ENCODE measurements around the gene TMEM163.
A peak's percentile ranks its signal among the peaks of the same experiment; 100 is the strongest.
"Not testable (repeated sequence)": the region's sequence is repeated elsewhere in the genome, so short reads cannot be mapped to it uniquely, and the experiment has no call there.

TMEM163 gene

DNA sequence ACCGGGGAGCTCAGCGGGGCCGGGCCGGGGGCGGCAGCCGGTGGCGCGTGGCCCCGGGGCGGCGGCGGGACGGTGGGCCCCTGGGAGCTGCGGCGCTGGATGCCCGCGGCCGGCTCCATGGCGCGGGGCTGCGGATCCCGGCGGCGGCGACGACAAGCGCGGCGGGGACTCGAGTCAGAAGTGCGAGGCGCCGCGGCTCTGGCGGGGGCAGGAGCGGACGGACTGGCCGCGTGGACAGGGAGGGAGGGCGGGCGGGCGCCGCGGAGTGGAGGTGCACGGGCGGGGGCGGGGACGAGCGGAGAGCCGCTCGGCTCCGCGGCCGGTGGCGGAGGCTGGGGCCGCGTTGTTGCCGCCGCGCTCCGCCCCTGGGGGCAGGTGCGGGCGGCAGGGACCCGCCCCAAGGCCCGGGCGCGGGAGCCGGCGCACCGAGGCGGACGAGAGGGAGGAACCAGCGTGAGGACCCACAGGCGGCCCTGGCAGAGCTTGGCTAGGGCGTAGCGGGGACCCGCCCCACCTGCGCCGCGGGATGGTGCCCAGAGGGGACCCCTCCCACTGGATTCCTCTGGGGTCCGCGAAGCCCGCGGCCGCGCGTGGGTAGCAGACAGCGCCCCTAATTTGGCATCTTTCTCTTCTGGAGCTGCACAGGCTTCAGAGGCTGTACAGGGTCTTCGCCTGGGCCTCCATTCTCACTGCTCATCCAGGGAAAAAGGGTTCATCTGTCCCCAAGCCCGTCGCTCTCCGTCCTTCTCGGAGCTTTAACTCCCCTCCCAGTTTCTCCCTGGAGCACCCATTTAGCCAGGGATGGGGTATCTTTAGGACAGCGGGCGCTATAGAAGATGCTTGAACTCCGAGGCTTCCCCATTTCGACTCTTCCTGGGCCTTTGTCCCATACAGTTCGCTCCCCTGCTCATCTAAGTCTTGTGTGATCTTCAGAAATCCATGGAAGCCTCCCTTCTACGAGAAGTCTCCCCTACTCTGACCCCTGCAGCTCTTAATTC is at the start of gene TMEM163:
Gene TMEM163 (minus strand): TSS at position 184 of the 998 bp plus-strand sequence.
- no peak for DNase-seq (ENCODE audit: low spot score)

DNA sequence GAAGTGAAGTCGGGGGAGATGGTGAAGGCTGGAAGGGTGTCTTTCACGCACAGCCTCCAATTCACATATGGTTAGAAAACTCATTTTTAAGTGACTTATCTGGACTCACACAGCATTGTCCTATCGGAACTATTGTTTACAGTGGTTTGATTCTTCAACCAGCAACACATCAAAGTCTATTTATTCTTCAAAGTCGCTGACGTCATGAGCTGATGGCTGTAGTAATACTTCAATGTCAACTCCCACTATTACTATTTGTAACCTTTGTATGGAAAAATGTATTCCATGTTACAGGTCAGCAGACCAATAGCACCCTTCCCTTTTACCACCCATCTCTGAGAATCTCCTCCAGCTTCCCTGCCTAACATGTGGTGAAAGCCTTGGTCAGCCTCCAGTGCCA is 47.8 kb upstream of the TMEM163 start:
- DNase-seq (ENCODE audit: low spot score), result no peak

DNA sequence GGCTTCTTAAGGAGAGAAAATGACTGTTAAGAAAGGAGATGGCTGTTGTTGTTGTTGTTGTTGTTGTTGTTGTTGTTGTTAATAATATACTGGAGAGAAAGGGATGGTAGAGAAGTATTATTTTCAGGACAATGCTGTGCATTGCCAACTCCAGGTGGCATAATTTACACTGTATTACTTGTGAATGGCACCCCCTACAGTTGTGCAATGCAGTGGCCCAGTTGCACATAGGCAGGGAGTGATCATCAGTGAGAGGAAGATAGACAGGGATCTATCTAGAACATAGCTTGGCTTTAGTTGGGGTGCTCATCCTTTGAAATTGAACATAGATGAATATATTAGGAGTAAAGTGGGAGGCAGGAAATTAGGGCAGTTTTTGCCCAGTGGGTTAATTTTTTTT is 47.2 kb upstream of the TMEM163 start:
- no peak for DNase-seq (ENCODE audit: low spot score)

DNA sequence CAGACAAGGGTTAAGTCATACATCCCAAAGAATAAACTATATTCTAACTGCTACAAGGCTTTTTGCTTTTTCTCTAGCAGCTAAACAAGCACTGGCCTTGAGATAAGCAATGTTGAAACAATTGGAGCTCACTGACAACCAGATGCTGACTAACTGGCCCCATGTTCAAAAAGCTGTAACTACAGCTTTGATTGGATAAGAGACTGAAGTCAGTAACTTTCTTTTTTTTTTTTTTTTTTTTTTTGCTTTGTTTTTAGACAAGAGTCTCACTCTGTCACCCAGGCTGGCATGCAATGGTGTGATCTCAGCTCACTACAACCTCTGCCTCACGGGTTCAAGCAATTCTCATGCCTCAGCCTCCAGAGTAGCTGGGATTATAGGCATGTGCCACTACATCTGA is 45.4 kb upstream of the TMEM163 start:
- DNase-seq (ENCODE audit: low spot score), result no peak

DNA sequence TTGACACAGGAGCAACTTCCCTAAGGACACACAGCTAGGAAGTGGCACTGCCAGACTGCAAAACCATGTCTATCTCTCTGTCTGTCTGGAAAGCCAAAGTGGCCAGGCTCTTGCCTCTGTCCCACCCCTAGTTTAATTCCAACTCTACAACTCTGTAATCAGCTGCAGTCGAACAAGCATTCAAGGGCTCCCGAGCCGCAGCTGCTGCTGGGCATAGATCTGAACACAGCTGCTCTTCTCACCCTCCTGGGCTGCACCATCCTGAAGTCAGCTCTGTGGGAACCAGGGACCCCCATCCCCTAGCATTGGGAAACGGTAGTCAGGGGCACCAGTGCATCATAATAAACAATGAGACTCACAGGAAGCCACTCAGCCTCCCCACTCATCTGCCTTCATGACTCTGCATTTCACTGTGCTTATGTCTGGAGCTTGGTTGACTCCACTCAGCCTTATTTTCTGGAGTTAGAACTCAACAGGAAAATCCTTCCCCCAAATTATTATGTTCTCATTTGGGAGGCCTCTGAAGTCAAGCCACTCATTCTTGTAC is 44.4 kb upstream of the TMEM163 start:
- no peak for DNase-seq (ENCODE audit: low spot score)

DNA sequence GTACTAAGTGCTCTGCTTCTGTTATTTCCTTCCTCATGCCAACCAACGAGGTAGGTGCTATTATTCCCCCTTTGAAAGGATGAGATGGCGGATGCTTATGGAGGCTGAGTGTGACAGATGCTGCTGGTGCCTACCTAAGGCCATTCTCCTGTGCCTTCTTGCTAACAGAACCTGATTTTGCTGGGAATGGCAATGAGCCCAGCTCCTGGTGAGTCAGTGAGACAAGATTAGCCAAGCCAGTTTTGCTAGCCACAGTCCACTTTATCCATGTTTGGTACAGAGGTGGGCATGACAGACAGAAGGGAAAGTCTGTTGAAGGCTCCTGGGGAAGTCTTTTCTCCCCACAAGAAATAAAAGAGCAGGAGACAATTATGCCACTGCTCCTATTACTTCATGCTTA is 43.7 kb upstream of the TMEM163 start:
- DNase-seq (ENCODE audit: low spot score), result no peak

DNA sequence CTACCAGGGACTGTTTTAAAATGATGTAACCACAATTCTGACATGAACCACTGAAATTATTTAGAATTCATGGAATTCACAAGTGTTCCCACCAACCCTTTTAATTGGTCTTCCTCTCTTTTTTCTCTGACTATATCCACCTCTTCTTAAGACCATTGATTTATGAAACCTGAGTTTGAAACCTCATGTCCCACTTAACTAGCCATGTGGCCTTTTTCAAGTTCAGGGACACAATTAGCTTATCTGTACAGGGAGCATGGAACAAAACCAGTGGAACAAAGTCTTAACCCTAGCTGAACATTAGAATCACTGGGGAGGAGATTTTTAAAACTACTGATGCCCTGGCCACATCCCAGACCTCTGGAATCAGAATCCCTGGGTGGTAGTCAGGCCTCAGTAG is 41.6 kb upstream of the TMEM163 start:
- no peak for DNase-seq (ENCODE audit: low spot score)

DNA sequence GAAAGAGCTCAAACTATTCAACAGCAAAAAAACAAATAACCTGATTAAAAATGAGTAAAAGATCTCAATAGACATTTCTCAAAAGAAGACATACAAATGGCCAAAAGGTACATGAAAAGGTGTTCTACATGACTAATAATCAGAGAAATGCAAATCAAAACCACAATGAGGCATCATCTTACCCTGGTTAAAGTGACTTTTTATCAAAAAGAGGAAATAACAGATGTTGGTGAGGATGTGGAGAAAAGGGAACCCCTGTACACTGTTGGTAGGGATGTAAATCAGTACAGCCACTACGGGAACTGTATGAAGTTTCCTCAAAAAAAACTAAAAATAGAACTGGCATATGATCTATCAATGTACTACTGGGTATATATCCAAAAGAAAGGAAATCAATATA is 39.8 kb upstream of the TMEM163 start:
- no peak for DNase-seq (ENCODE audit: low spot score)

DNA sequence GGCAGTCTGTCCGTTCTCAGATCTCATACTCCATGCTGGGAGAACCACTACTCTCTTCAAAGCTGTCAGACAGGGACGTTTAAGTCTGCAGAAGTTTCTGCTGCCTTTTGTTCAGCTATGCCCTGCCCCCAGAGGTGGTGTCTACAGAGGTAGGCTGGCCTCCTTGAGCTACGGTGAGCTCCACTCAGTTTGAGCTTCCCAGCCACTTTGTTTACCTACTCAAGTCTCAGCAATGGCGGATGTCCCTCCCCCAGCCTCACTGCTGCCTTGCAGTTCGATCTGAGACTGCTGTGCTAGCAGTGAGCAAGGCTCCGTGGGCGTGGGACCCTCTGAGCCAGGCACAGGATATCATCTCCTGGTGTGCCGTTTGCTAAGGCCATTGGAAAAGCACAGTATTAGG is 33.2 kb upstream of the TMEM163 start:
- DNase-seq (ENCODE audit: low spot score), result not testable (repeated sequence)

DNA sequence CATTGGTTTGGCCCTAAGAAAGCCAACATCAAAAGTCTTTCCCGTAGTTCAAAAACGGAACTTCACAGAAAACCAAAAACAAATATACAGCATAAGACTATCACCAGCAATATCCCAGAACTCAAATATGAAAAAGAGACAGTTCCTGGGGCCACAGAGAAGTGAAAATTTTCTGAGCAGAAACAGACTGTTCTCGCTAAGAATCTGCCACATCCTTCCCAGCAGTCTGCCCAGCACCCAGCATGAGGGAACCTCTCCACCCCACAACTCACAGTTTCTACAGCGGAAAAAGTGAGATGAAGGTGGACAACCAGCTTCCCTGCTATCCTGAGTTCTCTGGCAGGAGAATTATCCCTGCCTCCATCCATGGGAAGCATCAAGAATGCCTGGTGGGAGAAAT is 26.7 kb upstream of the TMEM163 start:
- no peak for DNase-seq (ENCODE audit: low spot score)

DNA sequence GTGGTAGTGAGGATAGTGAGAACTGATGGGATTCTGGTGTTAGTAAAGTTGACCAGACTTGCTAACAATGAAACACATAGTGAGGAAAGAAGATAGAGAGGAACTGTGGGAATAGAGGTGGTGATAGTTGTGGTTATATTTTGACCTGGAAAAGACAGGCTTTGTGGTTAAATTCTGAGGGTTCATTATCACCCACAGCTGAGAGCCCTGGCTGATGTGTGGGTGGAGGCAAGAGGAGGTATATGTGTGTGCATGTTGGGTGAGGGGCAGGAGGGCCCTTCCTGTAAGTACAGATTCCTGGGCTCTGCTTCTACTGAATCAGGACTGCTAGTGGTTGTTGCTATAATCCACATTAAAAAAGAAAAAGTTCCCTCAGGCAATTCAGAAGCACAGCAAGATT is 26.2 kb upstream of the TMEM163 start:
- DNase-seq (ENCODE audit: low spot score), result no peak

DNA sequence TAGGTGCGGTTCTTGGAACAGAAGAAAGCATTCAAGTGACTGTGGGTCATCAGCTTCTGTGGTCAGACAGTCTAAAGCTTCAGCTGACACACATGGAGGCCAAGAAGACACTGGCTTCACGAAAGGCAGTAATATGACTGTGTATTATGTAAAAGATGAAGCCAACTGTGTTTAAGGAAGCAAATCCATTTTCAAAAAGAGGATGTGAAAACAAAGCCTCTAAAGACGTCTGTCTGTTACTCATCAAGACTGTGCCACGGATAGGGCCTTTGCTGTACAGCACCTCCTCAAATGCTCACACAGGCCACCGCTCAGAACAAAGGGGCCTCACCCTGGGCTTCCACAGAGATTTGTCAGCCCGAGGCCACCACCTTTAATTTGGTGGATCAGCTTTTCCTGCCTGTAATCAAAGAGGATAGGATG is 21.1 kb upstream of the TMEM163 start:
- DNase-seq (ENCODE audit: low spot score), result peak; percentile 53

DNA sequence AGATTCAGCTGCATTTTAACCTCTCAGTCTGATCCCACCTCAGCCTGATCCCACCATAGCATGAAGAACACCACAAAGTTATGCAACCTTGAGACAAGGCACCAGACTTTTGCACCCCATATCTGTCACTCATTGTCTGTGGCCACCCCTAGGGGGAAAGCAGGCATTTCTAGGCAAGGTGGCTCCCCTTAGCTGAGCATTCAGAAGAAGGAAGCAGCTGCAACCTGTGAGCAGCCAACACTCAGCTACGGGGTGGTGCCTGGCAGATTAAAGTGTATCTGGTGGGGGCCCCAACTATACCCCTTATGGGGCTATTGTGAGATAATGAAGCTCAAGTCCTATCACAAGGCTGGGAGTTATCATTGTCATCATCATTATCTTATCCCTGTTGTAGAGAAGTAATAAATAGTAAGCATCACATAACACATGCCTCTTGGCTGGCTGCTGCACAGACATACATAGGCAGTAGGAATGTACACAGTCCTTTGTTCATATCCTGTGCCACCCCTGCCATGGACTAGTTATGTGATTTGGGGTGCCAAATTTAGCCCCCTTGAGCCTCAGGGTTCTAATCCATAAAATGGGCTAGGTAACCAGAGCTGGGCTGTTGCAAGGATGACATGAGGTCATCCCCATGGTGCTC is 20.6 kb upstream of the TMEM163 start:
- no peak for DNase-seq (ENCODE audit: low spot score)

DNA sequence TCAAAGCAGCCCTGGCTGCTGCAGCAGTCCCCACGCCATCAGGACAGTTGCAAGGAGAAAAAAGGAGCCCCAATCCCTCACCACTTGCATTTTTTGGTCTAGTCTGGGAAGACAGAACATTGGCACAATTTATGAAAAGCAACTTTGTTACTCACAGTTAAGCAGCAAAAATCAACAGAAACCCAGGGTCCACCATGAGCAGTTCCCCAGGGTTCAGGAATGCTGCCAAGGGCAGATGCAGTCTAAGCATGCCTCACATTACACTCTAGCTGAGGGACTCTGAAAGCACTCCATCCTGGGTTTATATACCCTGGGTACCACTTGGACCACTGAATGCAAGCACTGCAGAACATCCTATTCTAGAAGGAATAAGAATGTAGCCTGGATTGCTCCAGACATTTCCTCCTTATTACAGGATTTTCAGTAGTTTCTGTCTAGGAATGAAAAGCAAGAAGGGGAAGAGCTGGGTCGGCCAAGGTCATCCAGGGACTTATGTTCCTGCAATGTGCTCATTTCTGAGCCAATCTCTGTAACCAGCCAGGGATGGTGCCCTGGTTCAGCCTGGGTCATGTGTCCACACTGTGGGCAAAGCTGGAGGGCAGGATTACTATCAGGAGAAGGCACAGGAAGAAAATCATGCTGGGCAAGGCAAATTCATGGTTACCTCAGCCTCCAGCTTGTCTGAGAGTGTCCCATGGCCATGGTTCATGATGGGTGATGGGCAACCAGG is 19.5 kb upstream of the TMEM163 start:
- no peak for DNase-seq (ENCODE audit: low spot score)

DNA sequence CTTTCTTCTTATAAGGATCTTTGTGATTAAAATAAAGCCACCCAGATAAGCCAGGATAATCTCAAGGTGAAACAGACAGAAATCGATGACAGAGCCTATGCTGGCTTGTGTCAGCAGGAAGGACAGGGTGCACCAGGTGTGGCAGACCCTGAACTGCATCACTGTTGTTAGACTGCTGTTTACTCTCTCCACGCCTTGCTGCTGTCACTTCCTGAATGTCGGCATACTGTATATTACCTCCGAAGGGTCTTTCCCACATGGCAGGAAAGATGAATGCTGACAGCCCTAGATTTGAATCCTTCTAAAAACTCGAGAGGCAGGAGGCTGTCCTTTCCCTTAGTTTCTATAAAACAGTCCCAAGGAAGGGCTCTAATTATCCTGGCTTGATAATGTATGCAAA is 18.9 kb upstream of the TMEM163 start:
- no peak for DNase-seq (ENCODE audit: low spot score)

DNA sequence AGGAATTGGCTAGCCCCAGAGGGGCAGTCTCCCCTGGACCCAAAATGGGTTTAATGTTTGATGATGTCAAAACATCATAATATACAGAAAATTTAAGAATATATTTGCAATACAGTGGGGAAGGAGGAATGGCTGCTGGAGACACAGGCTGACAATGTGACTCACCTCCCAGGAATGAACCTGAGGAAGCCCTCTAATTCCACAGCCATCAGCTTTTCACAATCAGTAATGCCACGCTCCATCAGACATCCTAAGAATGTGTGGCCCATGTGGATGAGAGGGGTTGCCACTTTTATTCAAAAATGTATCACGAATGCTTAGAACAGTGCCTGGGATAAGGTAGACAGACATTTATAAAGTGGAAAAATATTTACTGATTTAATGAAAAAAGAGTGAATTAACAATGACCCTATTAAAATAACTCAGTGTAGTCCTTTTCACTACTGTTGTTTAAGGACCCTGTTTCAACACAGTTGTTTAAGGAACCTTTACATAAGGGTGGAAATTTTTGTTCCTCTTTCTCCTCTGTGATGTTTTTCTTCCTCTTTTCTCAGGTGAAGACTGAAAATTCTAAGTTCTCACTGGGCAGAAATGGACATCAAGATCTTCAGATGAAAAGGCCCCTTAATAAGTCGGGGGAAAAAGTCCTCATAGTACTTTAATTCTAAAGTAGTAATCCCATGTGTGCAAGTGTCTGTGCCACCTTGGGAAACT is 17.5 kb upstream of the TMEM163 start:
- DNase-seq (ENCODE audit: low spot score), result no peak

DNA sequence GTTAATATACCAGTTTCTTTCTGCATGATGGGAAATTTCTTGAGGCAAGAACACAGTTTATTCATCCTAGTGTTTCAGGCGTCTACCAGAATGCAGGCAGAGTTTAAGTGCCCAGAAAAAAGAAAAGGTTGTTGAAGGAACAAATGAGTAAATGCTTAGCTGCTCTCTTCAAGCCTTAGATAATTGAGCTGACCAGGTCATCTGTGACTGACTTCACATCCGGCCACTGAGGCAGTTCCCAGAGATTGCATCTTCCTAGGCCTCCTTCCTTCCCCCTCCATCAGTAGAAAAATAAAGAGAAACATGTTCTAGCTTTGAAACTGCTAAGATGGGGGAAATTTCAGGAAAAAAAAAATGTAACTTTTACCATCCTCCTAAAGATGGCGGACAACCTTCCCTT is 9.4 kb upstream of the TMEM163 start:
- no peak for DNase-seq (ENCODE audit: low spot score)

DNA sequence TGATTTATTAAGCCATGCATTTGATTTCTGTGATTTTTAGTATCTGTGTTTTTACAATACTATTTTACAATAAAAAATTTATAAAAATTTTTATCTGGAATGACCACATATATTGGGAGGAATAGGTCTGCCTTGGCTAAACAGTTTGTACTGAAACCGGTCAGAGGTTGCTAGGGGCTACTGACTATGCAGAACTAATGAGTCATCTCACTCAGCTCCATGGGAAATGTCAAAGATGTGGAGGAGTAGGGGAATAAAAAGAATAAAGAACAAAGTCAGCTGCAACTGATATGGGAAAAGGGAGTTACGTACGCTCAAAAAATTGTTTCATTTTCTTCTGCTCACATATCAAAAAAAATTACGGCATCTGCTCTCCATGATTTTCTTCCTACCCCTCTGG is 8.6 kb upstream of the TMEM163 start:
- no peak for DNase-seq (ENCODE audit: low spot score)

DNA sequence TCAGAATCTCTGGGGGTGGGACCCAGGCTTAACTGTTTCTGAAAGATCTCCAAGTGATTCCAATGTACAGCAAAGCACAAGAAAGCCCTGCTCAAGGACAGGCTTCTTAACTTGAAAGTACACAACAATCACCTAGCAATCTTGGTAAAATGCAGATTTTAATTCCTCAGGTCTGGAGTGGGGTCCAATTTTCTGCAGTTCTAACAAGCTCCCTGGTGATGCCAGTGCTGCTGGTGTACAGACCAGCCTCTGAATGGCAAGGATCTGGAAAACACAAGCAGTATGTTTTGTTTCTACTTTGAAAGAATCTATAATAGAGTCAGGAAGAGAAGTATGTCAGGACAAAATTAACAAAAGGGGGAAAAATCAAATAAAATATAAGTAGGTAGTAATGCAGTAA is 7.8 kb upstream of the TMEM163 start:
- no peak for DNase-seq (ENCODE audit: low spot score)

DNA sequence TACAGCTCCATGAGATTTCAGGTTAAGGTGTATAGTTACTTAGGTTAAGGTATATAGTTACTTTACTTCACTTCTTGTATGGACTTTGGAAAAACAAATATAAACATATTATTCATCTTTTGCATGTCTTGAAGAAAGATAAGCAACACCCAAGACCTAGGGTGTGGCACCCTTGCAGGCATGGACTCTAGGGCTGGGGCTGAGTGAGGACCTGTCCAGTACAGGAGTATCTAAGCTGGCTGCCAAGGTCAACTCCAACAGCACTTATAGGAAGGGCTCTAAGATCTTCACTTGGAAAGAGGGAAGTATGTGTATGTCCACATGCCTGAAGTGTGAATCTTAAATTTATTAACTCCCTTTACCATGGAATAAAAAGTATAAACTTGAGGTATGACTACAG is 7.1 kb upstream of the TMEM163 start:
- DNase-seq (ENCODE audit: low spot score), result no peak

DNA sequence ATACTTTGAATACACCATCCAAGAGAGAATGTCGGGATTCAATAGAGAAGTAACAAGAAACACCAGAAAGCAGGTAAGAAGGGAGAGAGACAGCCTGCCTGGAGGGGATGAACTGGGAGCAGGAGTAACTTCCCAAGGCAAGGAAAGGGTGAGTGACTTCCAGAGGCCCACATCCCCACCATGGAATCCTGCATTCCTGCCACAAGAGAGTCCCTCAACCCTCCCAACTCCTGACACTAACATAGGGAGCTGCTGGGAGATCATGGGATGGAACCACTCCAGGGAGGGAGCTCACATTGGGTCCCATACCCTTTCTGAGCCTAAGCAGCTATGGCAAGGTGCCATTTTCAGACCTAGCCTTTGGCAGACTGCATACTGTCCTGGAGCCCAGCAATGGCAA is 5.5 kb upstream of the TMEM163 start:
- no peak for DNase-seq (ENCODE audit: low spot score)

DNA sequence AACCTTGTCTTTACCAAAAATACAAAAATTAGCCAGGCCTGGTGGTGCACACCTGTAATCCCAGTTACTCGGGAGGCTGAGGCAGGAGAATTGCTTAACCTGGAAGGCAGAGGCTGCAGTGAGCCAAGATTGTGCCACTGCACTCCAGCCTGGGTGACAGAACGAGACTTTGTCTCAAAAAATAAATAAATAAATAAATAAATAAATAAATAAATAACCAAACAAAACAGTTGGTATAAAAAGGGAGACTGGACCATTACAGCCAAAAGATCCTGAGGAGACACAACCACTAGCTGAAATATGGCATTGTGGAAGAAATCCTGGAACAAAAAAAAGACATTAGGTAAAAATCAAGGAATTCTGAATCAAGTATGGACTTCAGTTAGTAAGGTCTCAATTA is 4.9 kb upstream of the TMEM163 start:
- not testable (repeated sequence) for DNase-seq (ENCODE audit: low spot score)

All from Ammon's horn (tissue), 1 donor.